Measurements from ENCODE around the gene PPM1A. TPM values are rescaled to one million over a fixed set of nuclear protein-coding genes. Genes with fewer than 3 reads are reported as not detected.
A peak's percentile ranks its signal among the peaks of the same experiment; 100 is the strongest.

PPM1A gene
- total RNA-seq, 1 donor from 2014 or later: 39.9 TPM

GRCh38 chr14:60323199-60323896, 74.3 kb downstream of the PPM1A start:
- no peak for DNase-seq

- DNase-seq: no peak
Measured at GRCh38 chr14:60324837-60325236, 75.8 kb downstream of the PPM1A start.

GRCh38 chr14:60326274-60326673, 77.3 kb downstream of the PPM1A start:
- DNase-seq: no peak

- no peak for DNase-seq
Measured at GRCh38 chr14:60327447-60328331, 78.7 kb downstream of the PPM1A start.

- DNase-seq: no peak
Measured at GRCh38 chr14:60328583-60328982, 79.6 kb downstream of the PPM1A start.

- no peak for DNase-seq
Measured at GRCh38 chr14:60329274-60329673, 80.3 kb downstream of the PPM1A start.

GRCh38 chr14:60331201-60332045, 82.4 kb downstream of the PPM1A start:
- peak; percentile 50 for DNase-seq

GRCh38 chr14:60332046-60332399, 83.0 kb downstream of the PPM1A start:
- DNase-seq: no peak

GRCh38 chr14:60332869-60333268, 83.8 kb downstream of the PPM1A start:
- DNase-seq: no peak

GRCh38 chr14:60339571-60339970, 90.5 kb downstream of the PPM1A start:
- DNase-seq: no peak

GRCh38 chr14:60343571-60344071, 94.6 kb downstream of the PPM1A start:
- DNase-seq: no peak

- no peak for DNase-seq
Measured at GRCh38 chr14:60344751-60345150, 95.7 kb downstream of the PPM1A start.

- no peak for DNase-seq
Measured at GRCh38 chr14:60346706-60347105, 97.7 kb downstream of the PPM1A start.

GRCh38 chr14:60348211-60348610, 99.2 kb downstream of the PPM1A start:
- no peak for DNase-seq

Other genes with a start within 250 kb of the PPM1A start
- 64.9 TPM for gene PCNX4, start 157.3 kb upstream of the PPM1A start, total RNA-seq
- 47.6 TPM for gene DHRS7, start 83.8 kb upstream of the PPM1A start, total RNA-seq
- gene C14orf39, start 236.8 kb downstream of the PPM1A start, total RNA-seq: 0.39 TPM